Activated CD4-positive, alpha-beta T cell treated with anti-CD3 and anti-CD28 coated beads, Interleukin-2, amount 50 U/mL, for 48 hours (primary cell): ENCODE results near the gene DMD.

ENCODE experiments used
- DNase-seq, 2 experiments: peaks; one replicate each; pipeline ENCODE4 v3.0.0-alpha.2; 2020

The DMD gene

DNA sequence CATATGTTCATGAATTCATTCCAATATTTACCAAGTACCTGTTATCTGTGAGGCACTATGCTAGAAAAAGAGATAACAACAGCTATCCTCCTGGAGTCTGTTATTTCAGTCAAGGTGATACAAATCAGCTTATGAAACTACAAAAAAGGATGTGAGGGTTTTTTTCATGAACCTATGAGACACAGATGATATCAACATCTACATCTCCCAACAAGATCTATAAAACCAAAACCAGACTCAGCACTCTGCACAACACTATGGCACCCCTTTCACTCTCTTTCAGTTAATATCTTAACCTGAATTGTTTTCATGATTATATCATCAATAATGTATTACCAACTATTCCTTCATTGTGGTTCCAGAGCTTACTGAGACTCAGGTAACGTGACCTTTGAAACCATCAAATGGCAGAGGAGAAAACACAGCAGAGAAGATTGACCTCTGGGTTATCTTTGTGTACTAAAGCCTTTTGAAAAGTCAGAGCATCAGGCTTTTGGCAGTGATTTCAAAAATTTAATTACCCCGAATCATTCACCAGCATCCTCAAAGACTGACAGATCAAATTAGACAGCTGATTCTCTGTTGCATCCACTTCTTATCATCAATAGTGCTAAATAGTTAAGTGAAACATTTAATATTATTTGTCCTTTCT lies 1894.9 kb downstream of the DMD start:
- no peak for DNase-seq

DNA sequence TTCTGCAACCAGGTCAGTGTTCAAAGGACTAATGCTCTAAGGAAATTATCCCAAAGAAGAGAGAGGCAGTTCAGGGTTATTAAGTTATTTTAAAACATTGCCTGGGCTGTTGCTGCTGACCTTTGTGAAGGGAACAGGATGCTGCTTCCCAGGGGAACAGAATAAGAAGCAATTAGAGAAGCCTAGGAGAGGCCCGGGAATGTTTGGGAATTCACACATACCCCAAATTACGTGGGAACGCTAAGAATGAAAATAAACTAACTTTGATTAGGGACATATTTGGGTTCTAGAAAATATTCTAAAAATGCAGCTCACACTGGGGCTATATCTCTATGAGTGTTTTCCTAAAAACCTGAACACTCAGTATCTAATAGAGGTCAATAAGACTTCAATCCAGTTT lies 1896.4 kb downstream of the DMD start:
- DNase-seq = no peak

DNA sequence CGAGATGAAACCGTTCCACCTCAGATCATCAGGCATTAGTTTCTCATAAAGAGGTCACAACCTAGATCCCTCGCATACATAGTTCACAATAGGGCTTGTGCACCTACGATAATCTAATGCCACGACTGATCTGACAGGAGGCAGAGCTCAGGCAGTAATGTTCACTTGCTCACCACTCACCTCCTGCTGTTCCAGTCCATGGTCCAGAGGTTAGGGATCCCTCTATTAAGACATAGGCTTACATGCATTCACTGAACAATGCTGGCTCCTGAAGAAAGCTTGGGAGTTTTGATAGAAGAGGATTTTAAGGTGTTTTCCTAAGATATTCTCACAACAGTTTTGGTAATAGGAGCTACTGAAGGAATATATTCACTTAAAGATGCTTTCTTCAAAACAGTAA lies 1903.4 kb downstream of the DMD start:
- DNase-seq = no peak

DNA sequence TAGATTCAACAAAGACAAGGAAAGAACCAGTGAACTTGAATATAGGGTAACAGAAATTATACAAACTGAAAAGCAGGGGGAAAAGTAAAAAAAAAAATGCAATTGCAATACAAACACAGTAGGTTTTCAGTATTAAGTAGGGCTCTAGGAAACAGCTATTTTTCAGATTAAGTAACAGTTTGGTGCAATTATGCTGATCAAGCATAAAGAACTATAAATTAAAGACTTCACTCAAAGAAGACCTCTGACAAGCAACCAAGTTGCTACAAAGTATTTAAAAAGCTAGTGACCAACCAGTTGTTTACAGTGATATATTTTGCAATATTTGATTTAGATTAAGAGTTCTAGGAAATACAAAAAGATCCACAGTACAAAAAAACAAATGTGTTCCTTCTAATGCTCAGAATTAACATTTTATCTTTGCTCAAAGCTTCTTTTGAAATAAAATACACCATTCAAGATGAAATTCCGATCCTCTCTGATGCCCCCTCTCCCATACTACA lies 1908.7 kb downstream of the DMD start:
- no peak for DNase-seq

DNA sequence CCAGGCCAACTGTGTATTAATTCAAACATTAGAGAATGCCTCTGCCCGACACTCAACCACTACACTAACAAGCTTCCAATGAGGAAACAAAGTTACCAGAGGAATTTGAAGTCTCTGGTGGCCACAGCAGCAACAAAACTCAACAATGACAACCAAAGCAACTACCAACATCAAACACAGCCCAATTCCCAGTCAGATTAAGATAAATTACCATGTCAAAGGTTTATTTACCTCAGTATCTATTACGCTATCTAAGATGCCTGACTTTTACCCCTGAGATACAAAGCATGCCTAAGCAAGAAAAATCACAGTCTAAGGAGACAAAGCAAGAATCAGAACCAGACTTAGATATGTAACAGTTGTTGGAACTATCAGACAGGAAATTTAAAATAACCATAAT lies 1909.4 kb downstream of the DMD start:
- no peak for DNase-seq

DNA sequence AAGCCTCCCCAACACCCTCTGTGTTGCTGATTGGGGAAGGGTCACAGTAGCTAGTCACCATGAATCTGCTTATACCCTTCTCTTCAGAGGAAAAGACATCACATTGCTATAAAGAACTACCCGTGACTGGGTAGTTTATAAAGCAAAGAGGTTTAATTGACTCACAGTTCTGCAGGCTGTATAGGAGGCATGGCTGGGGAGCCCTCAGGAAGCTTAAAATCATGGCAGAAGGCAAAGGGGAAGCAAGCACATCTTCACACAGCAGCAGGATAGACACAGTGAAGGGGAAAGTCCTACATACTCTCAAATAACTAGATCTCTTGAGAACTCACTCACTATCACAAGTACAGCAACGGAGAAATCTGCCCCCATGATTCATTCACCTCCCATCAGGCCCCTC lies 1910.1 kb downstream of the DMD start:
- no peak for DNase-seq

DNA sequence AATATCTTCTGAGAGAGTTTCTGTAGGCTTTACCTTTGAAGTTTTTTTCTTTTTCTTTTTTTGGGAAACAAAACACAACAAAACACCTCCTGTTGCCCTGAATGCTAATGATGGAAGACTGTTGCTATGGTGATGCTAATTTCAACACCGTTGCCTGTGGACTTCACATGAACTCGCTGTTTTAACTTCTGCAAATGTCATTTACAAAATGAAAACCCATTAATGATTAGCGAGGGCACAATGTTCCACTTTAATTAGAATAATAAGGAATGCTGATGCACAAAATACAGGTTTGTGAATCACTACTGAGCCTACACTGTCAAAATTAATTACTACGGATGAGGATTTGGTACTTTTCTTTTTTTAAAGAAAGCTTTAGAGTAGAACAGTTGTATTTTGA lies 1912.4 kb downstream of the DMD start:
- DNase-seq = no peak

DNA sequence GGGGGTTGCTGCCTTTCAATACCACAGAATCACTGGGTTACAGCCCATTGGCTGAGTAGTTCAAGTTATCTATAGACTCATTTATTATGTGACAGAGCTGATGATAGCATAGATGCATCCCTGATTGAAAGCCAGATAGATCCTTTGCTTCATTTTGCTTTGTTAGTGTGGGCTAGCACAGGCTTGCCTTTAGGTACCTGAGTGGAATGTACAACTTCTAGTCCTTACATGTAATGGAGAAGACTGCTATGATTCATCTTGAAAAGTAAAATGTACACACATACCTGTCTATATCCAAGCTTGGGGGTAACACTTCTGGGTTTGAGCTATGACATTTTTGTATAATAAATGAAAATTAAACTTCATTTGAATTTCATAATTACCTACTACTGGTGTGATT lies 1913.5 kb downstream of the DMD start:
- DNase-seq = no peak

DNA sequence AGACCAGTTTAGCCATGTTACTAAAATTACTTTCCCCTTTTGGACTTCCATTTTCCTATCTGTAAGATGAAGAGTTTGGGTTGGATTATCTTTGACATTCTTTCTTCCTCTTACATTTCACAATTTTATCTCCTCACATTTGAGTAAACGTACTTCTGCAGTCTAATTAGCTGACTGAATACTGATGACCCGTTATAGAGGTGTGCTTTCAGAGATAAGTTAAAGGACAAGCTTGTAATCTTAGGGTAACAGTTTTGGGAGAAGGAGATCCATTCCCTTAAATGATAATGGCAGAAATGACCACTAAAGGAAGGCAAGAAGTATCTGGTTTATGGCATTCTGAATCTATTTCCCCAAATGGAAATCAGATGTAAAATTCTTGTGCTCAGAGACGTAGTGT lies 1916.9 kb downstream of the DMD start:
- no peak for DNase-seq

DNA sequence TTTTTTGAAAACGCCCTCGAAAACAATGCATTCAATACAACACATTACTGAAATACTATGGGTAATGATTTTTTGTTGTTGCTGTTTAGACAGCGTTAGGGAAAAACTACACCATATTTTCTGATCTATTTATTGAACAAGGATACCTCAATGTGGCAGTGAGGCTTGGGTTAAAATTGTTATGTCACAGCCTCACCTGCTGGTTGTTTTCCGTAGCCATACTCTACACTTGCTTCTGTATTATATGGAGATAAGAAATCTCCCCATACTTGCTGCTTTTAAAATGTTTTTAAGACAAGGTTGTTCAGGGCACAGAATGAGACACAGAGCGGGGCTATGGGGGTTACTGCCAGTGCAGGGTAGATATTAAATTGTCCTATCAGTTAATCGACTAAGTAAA lies 1917.9 kb downstream of the DMD start:
- no peak for DNase-seq

DNA sequence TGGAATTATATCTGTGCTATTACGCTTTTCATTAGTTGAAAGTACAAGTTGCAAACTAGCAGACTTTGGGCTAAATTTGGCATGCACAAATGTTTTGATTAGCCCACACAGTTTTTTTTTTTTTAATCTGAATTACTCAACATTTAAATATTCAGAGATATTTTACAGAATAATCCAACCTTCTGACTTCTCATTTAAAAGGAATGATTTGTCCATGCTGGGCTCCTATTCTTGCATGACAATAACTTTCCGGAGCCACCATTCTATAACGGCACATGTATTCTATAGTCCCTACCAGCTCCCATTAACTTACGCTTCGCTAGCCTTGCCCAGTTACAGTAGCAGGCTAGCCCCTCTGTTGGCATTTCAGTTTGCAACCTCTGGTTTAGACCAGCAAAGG lies 1920.2 kb downstream of the DMD start:
- no peak for DNase-seq

DNA sequence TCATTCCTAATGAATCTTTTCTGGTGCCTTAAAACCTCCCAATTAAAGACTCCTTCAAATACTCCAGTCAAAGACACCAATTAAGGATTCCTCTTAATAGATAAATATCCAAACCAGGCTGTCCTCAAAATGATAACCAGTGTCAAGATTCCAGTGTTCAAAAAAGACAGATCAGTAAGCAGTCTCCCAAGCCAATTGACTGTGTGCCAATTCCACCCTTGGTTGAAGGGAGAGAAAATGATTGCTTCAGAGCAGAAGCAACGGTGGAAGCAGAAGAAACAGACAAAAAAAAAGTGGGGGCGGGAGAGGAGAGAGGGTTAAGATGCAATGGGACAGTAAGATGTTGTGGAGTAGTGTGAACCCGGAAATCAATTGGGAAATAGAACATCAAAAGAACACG lies 1923.5 kb downstream of the DMD start:
- DNase-seq = no peak

DNA sequence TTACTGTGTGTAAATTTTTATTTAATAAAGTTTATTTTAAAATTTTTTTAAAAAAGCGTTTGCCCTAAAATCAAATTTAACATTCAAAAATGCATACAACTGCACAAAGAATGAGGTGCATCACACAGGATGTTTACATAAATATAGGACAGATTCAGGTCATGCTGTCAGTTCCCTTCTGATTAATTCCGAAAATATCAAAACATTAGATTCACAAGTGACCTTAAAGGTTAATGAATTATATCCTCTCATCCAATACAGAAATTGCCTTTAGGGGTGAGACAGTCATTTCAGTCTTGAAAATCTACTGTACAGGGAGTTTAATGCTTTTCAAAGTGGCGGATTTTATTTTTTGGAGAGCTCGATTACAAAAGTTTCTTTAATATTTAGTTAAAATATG lies 1930.8 kb downstream of the DMD start:
- DNase-seq = no peak

DNA sequence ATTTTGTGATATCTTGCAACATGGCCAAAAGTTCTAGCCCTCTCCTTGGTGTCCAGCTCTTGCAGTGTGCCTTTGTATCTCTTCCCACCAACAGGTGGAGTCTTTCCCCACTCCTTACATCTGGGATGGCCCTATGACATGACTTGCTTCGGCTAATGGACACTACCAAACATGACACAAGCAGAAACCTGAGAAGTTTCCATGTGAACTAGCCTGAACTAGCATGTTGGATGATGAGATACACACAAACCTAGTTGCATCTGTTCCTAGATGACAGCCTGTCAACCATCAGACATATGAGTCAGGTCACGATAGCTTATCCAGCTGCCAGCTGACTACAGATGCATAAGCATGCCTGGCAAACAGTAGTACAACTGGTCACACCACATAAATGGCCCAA lies 1932.0 kb downstream of the DMD start:
- no peak for DNase-seq

DNA sequence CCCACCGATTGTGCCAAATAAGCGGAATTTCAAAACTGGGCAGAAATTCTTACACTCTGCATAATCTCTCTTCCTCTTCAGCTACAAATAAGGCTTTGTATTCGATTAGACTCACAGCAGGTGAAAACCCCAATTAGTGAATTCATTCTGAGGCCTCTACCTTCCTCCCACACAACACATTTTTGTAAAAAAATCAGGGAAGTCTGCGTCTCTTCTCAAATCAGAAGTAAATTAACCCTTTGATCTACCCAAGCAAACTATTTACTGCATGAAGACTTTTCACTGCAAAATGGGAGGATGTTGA lies 1938.9 kb downstream of the DMD start:
- DNase-seq = no peak

DNA sequence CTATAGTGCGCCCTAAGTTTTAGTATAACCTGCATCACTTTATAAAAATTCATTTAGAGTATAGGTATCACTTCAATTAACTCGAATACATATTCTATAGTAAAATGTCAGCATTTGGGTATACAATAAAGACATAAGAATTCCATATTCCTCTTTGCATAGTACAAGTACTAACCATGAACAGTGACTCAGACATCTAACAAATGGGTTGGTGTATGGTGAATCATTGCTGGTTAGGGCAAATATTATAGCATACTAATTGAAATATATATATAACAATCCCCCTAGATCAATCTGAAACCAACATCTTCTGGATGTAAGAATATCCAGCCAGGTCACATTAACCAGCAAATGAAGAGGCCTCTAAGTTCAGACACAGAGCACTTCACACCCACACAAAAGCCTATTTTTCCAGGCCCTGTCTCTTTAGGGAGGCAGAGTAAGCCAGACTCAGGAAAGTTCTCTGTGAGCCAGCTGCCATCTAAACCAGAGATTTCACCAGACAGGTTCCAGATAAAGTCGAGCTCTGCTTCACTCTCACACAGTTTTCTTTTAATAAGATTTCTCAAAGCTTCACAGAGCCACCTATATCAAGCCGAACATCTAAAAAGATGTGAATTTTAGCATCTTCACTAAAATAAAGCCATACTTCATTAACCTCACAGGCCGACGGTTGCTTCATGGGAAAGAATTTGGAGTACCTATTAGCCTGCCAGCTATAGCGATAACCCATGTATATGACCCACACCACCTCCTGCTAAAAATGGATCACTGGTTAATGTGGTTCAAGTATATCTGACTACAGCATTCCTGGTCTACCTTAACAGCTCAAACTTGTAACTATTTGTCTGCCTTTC lies 1939.5 kb downstream of the DMD start:
- DNase-seq = no peak

DNA sequence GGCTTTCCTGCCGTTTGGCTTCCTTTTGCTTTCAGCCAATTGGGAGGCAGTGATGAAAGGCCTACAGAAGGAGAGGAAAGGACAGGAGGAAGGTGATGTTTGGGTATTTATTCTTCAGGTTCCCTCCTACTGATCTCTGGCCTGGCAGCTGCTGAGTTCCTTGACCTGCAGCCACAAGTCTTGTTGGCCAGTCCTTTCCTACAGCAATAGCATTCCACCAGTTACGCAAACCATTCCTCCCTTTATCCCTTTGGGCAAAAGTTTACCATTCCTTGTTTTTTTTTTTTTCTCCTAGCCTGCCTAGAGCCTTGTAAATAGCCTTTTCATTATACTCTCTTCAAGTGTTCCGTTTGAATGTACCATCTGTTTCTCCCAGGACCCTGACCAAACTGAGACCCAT lies 1941.4 kb downstream of the DMD start:
- no peak for DNase-seq

DNA sequence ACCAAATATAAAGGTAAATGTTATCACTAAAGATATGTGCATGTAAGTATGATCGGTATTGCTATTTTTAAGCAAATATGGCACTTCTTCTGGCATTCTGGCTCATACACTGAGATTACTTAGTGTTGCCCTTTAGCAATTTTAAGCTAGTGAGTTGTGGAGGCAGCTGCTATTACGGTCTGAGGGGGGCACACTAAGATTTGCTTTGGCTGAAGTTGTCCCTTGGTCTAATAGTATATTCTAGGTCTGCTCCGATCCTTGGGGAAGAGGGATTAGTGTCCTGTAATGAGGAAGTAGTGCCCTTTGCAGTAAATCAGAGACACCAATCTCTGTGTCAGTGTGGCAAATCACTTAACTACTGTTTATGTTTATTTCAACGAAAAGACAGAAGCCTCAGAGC lies 1943.0 kb downstream of the DMD start:
- DNase-seq = no peak

DNA sequence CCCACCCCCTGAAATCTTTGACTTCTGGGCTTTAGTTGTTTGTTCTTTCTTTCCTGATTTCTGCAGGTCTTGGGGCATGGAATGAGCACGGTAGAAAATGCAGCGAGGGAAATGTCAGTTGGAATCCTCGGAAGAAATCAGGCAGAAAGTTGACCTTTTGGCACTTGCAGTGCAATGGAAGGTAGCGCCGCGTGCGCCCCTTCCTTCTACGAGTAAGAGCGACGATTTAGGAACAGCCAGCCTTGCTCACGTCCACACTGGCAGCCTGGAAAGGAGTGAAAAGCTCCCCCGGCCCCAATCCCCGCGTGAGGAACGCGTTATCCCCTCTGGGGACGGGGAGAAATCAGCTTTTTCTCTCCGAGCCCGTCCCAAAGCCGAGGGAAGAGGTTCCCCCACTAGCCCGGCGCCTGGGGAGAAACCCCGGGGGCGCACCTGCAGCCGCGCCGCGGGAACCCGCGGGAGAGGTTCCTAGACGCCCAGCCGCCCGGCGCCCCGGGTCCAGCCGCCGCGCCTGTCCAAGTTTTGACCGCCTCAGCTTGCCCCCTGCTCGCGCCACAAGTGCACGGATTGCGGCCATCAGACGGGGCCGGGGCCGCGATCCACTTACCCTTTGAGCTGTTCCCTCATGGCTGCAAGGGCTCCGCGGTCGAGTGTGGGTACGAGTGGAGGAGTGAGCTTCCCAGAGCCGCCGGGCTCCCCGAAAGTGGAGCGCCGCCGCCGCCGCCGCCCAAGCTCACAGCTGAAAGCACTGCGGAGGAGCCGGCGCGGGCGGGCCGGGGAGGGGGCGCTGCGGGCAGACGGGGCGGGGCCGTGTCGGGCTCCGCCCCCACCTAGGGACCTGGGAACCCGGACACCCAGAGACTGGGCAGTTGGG lies 1944.9 kb downstream of the DMD start:
- DNase-seq = peak; percentile 5 to 15

DNA sequence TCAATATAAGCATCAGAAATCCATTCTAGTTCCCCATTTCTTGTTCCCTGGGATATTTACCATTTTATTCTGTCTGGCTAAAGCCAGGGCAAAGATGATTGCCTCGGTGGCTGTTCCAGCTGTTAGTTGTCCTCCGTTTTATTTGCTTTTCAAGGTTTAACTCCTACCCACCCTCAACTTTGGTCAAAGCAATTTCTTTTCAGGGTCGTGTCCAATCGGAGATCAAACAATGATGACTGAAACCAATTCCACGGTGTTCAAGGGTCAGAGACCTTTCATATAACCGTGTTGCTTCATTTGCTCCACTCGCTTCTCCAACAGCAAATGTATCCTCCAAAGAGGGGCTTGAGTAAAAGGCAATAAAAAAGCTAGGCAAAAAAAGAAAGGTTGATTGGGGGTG lies 1946.0 kb downstream of the DMD start:
- DNase-seq = no peak

DNA sequence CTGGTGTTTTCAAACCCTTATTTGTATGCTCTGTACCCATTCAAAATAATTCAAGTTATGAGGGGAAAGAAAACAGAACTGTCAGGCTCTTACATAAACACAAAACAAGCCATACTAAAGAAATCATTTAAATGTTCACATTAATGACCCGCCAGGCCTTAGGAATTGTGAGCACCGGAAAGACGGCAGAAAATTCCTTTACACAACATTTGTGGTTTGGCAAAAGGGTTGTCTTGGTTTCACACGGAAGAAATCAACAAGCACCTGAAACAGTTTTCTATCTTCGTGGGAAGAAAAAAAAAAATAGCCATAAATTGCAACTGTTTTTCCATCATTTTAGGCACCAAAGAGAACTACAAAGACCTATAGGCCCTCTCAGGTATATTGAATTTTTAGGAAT lies 1951.0 kb downstream of the DMD start:
- DNase-seq = no peak

DNA sequence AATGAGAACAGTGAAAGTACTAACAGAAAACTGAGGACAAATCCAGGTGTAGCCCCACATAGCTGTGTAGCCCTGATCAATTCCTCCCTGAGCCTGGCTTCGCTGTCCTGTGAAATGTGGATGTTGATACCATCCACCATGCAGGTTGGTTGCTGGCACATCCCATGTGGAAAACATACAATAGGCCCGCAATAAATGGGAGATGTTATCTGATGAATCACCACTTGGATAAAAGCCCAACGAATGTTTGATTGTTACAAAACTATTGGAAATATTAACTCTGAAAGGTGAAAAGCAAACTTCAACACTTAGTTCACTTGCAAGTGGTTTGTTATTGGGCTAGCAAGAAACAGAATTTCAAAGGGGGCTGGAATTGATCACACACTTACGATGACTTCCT lies 1953.2 kb downstream of the DMD start:
- no peak for DNase-seq

DNA sequence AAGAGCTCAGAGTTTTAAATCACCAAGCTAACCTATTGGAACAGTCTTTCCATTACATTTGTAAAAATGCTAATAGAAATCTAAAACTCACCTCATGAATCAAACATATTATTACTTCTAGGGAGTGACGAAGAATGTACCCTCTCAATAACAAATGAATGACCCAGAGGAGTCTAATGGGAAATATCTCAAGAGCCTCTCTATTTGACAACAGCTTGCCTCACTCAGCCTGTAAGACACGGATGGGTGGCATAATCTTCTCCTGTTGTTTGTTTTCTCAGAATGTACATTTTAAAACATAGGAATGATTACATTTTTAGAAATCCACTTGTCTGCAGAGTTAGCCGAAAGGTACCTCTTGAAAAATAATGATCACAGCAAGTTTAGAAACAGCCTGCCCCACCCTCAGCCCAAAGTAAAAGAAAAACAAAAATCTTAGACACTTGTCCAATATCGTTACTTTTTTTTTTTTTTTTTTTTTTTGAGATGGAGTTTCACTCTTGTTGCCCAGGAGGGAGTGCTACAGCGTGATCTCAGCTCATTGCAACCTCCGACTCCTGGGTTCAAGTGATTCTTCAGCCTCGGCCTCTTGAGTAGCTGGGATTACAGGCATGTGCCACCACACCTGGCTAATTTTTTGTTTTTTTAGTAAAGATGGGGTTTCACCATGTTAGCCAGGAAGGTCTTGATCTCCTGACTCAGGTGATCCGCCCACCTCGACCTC lies 1955.9 kb downstream of the DMD start:
- DNase-seq = no peak
